ENCODE measurements around the gene SUGT1.
A peak's percentile ranks its signal among the peaks of the same experiment; 100 is the strongest.

The SUGT1 gene

GRCh38 chr13:52737451-52737850 lies 84.8 kb downstream of the SUGT1 start:
- H3K4me1 Mint-ChIP-seq (ENCODE audit: low read depth): peaks cover 4% of the 10 kb centered on the region
- no peaks in the 10 kb centered on the region for H3K9me3 Mint-ChIP-seq
- no peak overlapping the region for H3K4me3 Mint-ChIP-seq
- H3K36me3 Mint-ChIP-seq (ENCODE audit: low read depth): no peaks in the 10 kb centered on the region
- peaks cover 45% of the 10 kb centered on the region for H3K27me3 Mint-ChIP-seq
- no peak for DNase-seq
- no peak overlapping the region for H3K27ac Mint-ChIP-seq

- H3K27ac Mint-ChIP-seq: no peak overlapping the region
Measured at GRCh38 chr13:52737965-52738364, 85.3 kb downstream of the SUGT1 start.

GRCh38 chr13:52738719-52739467 lies 86.3 kb downstream of the SUGT1 start:
- peak; percentile 54 for DNase-seq

More at GRCh38 chr13:52737965-52738364, 85.3 kb downstream of the SUGT1 start:
- Mint-ChIP-seq H3K36me3 (ENCODE audit: low read depth) (no peaks in the 10 kb centered on the region), H3K4me1 (ENCODE audit: low read depth) (peaks cover 4% of the 10 kb centered on the region), H3K27me3 (peaks cover 50% of the 10 kb centered on the region), H3K9me3 (no peaks in the 10 kb centered on the region), H3K4me3 (no peak overlapping the region)
- no peak for DNase-seq

GRCh38 chr13:52739468-52740071 lies 86.9 kb downstream of the SUGT1 start, which contains the start of gene CNMD:
Gene CNMD, minus strand, starts transcription at chr13:52739820. Its CDS starts 119 bp downstream, at chr13:52739701.
- Mint-ChIP-seq H3K27me3 (peaks cover 60% of the 10 kb centered on the region), H3K27ac (no peak within 1 kb of the TSS), H3K36me3 (ENCODE audit: low read depth) (no peaks in the 10 kb centered on the region), H3K4me1 (ENCODE audit: low read depth) (peaks cover 4% of the 10 kb centered on the region), H3K9me3 (no peaks in the 10 kb centered on the region), H3K4me3 (peak within 1 kb of the TSS; percentile 11)
- no peak for DNase-seq

More at GRCh38 chr13:52738719-52739467, 86.3 kb downstream of the SUGT1 start:
- no peaks in the 10 kb centered on the region for H3K9me3 Mint-ChIP-seq
- peaks cover 59% of the 10 kb centered on the region for H3K27me3 Mint-ChIP-seq
- H3K4me1 Mint-ChIP-seq (ENCODE audit: low read depth): peaks cover 4% of the 10 kb centered on the region
- H3K4me3 Mint-ChIP-seq: peak overlapping the region; percentile 11
- no peak overlapping the region for H3K27ac Mint-ChIP-seq
- H3K36me3 Mint-ChIP-seq (ENCODE audit: low read depth): no peaks in the 10 kb centered on the region

GRCh38 chr13:52743569-52743968 lies 90.9 kb downstream of the SUGT1 start:
- no peak overlapping the region for H3K27ac Mint-ChIP-seq
- peaks cover 53% of the 10 kb centered on the region for H3K27me3 Mint-ChIP-seq
- H3K4me3 Mint-ChIP-seq: no peak overlapping the region
- peaks cover 3% of the 10 kb centered on the region for H3K4me1 Mint-ChIP-seq (ENCODE audit: low read depth)
- no peak for DNase-seq
- no peaks in the 10 kb centered on the region for H3K9me3 Mint-ChIP-seq
- no peaks in the 10 kb centered on the region for H3K36me3 Mint-ChIP-seq (ENCODE audit: low read depth)

- Mint-ChIP-seq H3K27ac (no peak overlapping the region), H3K4me3 (no peak overlapping the region), H3K27me3 (peaks cover 55% of the 10 kb centered on the region), H3K9me3 (no peaks in the 10 kb centered on the region), H3K36me3 (ENCODE audit: low read depth) (no peaks in the 10 kb centered on the region), H3K4me1 (ENCODE audit: low read depth) (peaks cover 2% of the 10 kb centered on the region)
- DNase-seq: no peak
Measured at GRCh38 chr13:52743988-52744387, 91.4 kb downstream of the SUGT1 start.

GRCh38 chr13:52744842-52745375 lies 92.3 kb downstream of the SUGT1 start:
- Mint-ChIP-seq H3K4me1 (ENCODE audit: low read depth) (no peaks in the 10 kb centered on the region), H3K9me3 (no peaks in the 10 kb centered on the region), H3K36me3 (ENCODE audit: low read depth) (no peaks in the 10 kb centered on the region), H3K4me3 (no peak overlapping the region), H3K27me3 (peaks cover 52% of the 10 kb centered on the region), H3K27ac (no peak overlapping the region)
- no peak for DNase-seq

- no peaks in the 10 kb centered on the region for H3K36me3 Mint-ChIP-seq (ENCODE audit: low read depth)
Measured at GRCh38 chr13:52746141-52746540, 93.5 kb downstream of the SUGT1 start.

GRCh38 chr13:52749419-52749818 lies 96.8 kb downstream of the SUGT1 start:
- no peak overlapping the region for H3K4me3 Mint-ChIP-seq
- H3K9me3 Mint-ChIP-seq: no peaks in the 10 kb centered on the region
- H3K4me1 Mint-ChIP-seq (ENCODE audit: low read depth): no peaks in the 10 kb centered on the region
- H3K27me3 Mint-ChIP-seq: peaks cover 29% of the 10 kb centered on the region
- H3K27ac Mint-ChIP-seq: no peak overlapping the region
- no peak for DNase-seq
- H3K36me3 Mint-ChIP-seq (ENCODE audit: low read depth): no peaks in the 10 kb centered on the region

More at GRCh38 chr13:52746141-52746540, 93.5 kb downstream of the SUGT1 start:
- Mint-ChIP-seq H3K27me3 (peaks cover 49% of the 10 kb centered on the region), H3K4me1 (ENCODE audit: low read depth) (no peaks in the 10 kb centered on the region), H3K27ac (no peak overlapping the region), H3K4me3 (no peak overlapping the region), H3K9me3 (no peaks in the 10 kb centered on the region)
- no peak for DNase-seq
